Cardiac fibroblast (primary cell): ENCODE measurements around the gene GRID2.

Experiments
- DNase-seq, 2 donors: peaks; one replicate each; pipeline versions ENCODE4 v3.0.0 to v3.0.0-alpha.2; 2010; ENCODE audit warnings: low read depth in 2 of 2
- H3K4me3 ChIP-seq, 2 donors: replicated peaks in 1 of 2; 1 replicate in 1 of 2; 2 replicates in 1 of 2; pipeline ENCODE4 v1.5.1; 2011; ENCODE audit warnings: low read depth in 2 of 2, low read length in 2 of 2, mild to moderate bottlenecking in 2 of 2, moderate library complexity in 1 of 2
- TF ChIP-seq, protein P1 (sequence below): IDR thresholded peaks from one replicate; pipeline ENCODE4 v1.5.1; 2011; ENCODE audit warnings: low read depth, mild to moderate bottlenecking, low read length, inconsistent platforms

GRID2 gene

DNA sequence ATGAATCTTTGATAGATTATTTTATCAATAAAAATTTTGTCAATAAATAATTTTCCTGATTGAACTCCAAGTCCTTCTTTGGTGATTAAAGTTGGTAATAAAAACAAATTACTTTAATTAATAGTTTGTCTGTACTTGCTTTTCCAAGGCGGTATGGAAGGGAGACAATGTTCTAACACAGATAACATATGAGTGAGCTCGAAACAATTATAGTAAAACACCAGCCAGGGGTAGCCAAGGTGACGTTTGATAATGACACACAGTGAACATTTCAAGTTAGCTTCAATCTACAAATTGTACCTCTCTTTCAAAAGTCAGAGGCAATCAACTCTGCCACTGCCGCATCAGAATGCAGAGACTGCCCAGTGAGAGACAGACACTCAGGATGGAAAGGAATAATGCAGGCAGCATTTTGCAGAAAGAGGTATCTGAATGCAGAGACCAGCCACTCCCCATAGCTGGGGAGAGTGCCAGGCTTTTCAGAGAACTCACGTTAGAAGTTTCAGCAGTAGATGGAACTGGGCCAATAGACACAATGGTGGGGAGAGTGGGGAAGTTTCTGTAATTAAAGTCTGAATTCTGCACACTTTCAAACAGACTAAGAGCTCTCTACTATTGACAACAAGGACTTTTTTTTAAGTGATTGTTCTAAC, 1506.7 kb downstream of the GRID2 start:
- no peak overlapping the region for H3K4me3 ChIP-seq
- TF ChIP-seq, protein P1, sequence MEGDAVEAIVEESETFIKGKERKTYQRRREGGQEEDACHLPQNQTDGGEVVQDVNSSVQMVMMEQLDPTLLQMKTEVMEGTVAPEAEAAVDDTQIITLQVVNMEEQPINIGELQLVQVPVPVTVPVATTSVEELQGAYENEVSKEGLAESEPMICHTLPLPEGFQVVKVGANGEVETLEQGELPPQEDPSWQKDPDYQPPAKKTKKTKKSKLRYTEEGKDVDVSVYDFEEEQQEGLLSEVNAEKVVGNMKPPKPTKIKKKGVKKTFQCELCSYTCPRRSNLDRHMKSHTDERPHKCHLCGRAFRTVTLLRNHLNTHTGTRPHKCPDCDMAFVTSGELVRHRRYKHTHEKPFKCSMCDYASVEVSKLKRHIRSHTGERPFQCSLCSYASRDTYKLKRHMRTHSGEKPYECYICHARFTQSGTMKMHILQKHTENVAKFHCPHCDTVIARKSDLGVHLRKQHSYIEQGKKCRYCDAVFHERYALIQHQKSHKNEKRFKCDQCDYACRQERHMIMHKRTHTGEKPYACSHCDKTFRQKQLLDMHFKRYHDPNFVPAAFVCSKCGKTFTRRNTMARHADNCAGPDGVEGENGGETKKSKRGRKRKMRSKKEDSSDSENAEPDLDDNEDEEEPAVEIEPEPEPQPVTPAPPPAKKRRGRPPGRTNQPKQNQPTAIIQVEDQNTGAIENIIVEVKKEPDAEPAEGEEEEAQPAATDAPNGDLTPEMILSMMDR, result no peak
- no peak for DNase-seq

GRCh38 chr4:93813092-93813491, 1509.3 kb downstream of the GRID2 start:
- H3K4me3 ChIP-seq, result no peak overlapping the region
- TF ChIP-seq, protein P1, result no peak
- no peak for DNase-seq

GRCh38 chr4:93814141-93814540, 1510.4 kb downstream of the GRID2 start:
- no peak overlapping the region for H3K4me3 ChIP-seq
- DNase-seq, result no peak
- TF ChIP-seq, protein P1, result no peak

- TF ChIP-seq, protein P1, result no peak
- H3K4me3 ChIP-seq, result no peak overlapping the region
- no peak for DNase-seq
Observed at GRCh38 chr4:93814722-93815121, 1511.0 kb downstream of the GRID2 start.
